OCI-LY3 (cell line): Measurements from ENCODE around the gene ILKAP.

Source experiments
- CTCF ChIP-seq: fragments of 200-600, 300-600 bp; sonication (generic); IDR thresholded peaks from 2 replicates; pipeline ENCODE4 v1.5.1; 2014; ENCODE audit warnings: antibody characterized with exemption, low read length, low read depth
- EZH2phosphoT487 ChIP-seq: fragments of 200-600 bp; shearing (Covaris generic); IDR thresholded peaks from 2 replicates; pipeline ENCODE4 v1.6.1; 2018; ENCODE audit warnings: antibody characterized with exemption, mixed run types, low read depth

DNA sequence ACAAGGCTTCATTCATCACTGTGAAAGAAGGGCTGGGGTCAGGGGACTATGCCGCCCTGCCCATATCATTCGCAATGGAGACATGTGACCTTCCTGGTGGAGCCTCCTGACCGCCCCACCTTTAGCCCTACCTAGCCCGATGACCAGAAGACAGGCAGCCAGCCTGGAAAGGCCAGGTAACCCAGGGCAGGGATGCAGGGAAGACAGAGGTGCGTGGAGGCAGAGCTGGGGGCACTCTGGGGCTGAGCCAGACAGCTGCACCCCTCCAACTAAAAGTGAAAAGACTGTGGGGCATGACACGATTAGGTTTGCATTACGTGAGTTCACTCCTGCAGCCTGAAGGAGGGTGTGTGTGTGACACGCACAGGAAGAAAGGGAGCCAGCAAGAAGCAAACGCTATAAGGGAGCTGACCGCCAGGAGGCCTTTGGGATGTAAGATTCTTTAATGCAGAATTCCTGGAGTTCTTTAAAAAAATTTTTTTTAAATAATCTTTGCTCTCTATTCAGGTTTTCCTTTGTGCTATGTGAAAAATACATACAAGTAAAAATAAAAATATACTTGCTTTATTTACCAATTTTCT is 40.1 kb upstream of the ILKAP start:
- TF ChIP-seq CTCF (no peak), EZH2phosphoT487 (no peak)
